Uterus (tissue), 4 donors: Measurements from ENCODE around the gene STK32C. TPM values are rescaled to one million over a fixed set of nuclear protein-coding genes. Genes with fewer than 3 reads are reported as not detected.
"Not testable (repeated sequence)": the region's sequence is repeated elsewhere in the genome, so short reads cannot be mapped to it uniquely, and the experiment has no call there.

ENCODE experiments used
- DNase-seq, 2 donors: peaks; one replicate each; pipeline ENCODE4 v3.0.0-alpha.2; 2019 to 2020
- H3K27ac ChIP-seq, 2 donors: fragments of 200-600 bp; sonication (generic); 1 replicate in 1 of 2; 2 replicates in 1 of 2; pipeline ENCODE4 v1.5.1; 2016 to 2018
- H3K27me3 ChIP-seq, 2 donors: fragments of 200-600 bp; sonication (generic); one replicate each; pipeline ENCODE4 v1.5.1; 2018 to 2019; ENCODE audit warnings: control low read depth in 1 of 2
- H3K36me3 ChIP-seq, 2 donors: fragments of 200-600 bp; sonication (generic); one replicate each; pipeline ENCODE4 v1.5.1; 2019; ENCODE audit warnings: control low read depth in 1 of 2
- H3K4me1 ChIP-seq, 2 donors: fragments of 200-600 bp; sonication (generic); one replicate each; pipeline ENCODE4 v1.5.1; 2018 to 2019; ENCODE audit warnings: control low read depth in 1 of 2
- H3K4me3 ChIP-seq, 2 donors: fragments of 200-600 bp; sonication (generic); 1 replicate in 1 of 2; 2 replicates in 1 of 2; pipeline ENCODE4 v1.5.1; 2018 to 2019; ENCODE audit warnings: mild to moderate bottlenecking in 1 of 2
- H3K9me3 ChIP-seq, 2 donors: fragments of 200-600 bp; sonication (generic); one replicate each; pipeline ENCODE4 v1.5.1; 2019; ENCODE audit warnings: control low read depth in 1 of 2
- POLR2A ChIP-seq, 2 donors: fragments of 450-650 bp; IDR thresholded peaks; one replicate each; pipeline ENCODE4 v1.6.1; 2016; ENCODE audit warnings: antibody characterized with exemption in 2 of 2, mild to moderate bottlenecking in 1 of 2, moderate library complexity in 1 of 2
- intact Hi-C: fragments of 100-400 bp; cut with DNase I; formaldehyde crosslinking; loops from one replicate; pipeline ENCODE4 v1.15.1; 2023; ENCODE audit warnings: low total_unique reads
- total RNA-seq, 4 donors: library from RNA; depleted of rRNA in 3 of 4; stranded (reverse); fragments of >200 nt in 3 of 4; gene quantifications; one replicate each; pipeline versions ENCODE4 v1.1.0 to v1.2.4, GENCODE V29; 2014 to 2023
- TF ChIP-seq, protein P1 (sequence below), 4 experiments: fragments of 200-600 bp in 2 of 4; fragments of 450-650 bp in 2 of 4; sonication (generic) in 2 of 4; IDR thresholded peaks; one replicate each; pipeline ENCODE4 v1.5.1; 2016 to 2019; ENCODE audit warnings: antibody characterized with exemption in 4 of 4, mild to moderate bottlenecking in 2 of 4, moderate library complexity in 1 of 4
- donor health status: DM: yes; HTN: yes; CAD: no.

STK32C gene
- total RNA-seq, 4 donors from 2014 or later: 0.51 to 17.2 (median 3.2) TPM

DNA sequence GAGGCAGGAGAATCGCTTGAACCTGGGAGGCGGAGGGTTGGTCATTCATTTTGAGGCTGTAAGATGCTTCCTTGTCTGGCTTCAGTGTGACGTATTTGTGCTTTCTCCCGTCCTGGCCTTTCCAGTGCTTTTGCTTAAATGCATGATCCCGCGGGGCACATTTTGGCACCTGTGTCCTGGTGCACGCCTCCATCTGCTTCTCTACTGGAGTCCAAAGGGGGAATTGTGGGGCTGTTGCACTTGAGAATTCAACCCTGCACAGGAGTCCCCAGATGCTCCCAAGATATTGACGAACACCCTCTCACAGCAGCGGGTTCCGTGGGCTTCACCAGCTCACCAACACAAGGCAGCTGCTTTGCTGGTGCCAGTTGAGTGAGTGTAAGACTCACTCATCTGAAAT, 14.0 kb upstream of the STK32C start:
- Histone ChIP-seq H3K4me3 (no peak overlapping the region), H3K4me1 (no peaks in the 10 kb centered on the region), H3K27me3 (no peaks in the 10 kb centered on the region), H3K27ac (no peak overlapping the region), H3K36me3 (no peaks in the 10 kb centered on the region), H3K9me3 (no peaks in the 10 kb centered on the region)
- TF ChIP-seq, protein P1, sequence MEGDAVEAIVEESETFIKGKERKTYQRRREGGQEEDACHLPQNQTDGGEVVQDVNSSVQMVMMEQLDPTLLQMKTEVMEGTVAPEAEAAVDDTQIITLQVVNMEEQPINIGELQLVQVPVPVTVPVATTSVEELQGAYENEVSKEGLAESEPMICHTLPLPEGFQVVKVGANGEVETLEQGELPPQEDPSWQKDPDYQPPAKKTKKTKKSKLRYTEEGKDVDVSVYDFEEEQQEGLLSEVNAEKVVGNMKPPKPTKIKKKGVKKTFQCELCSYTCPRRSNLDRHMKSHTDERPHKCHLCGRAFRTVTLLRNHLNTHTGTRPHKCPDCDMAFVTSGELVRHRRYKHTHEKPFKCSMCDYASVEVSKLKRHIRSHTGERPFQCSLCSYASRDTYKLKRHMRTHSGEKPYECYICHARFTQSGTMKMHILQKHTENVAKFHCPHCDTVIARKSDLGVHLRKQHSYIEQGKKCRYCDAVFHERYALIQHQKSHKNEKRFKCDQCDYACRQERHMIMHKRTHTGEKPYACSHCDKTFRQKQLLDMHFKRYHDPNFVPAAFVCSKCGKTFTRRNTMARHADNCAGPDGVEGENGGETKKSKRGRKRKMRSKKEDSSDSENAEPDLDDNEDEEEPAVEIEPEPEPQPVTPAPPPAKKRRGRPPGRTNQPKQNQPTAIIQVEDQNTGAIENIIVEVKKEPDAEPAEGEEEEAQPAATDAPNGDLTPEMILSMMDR (IDR thresholded peaks at IDR 0.05): no peak
- no peak for TF ChIP-seq POLR2A (IDR thresholded peaks at IDR 0.05)
- no peak for DNase-seq
- intact Hi-C loops: no loop called here

GRCh38 chr10:132320654-132321469, 13.1 kb upstream of the STK32C start:
- no peaks in the 10 kb centered on the region for H3K9me3 ChIP-seq
- intact Hi-C loops: no loop called here
- H3K36me3 ChIP-seq: no peaks in the 10 kb centered on the region
- H3K27ac ChIP-seq: no peak overlapping the region
- H3K4me3 ChIP-seq: no peak overlapping the region
- DNase-seq: no peak
- H3K4me1 ChIP-seq: no peaks in the 10 kb centered on the region
- H3K27me3 ChIP-seq: no peaks in the 10 kb centered on the region
- TF ChIP-seq, protein P1 (IDR thresholded peaks at IDR 0.05): no peak
- no peak for TF ChIP-seq POLR2A (IDR thresholded peaks at IDR 0.05)

DNA sequence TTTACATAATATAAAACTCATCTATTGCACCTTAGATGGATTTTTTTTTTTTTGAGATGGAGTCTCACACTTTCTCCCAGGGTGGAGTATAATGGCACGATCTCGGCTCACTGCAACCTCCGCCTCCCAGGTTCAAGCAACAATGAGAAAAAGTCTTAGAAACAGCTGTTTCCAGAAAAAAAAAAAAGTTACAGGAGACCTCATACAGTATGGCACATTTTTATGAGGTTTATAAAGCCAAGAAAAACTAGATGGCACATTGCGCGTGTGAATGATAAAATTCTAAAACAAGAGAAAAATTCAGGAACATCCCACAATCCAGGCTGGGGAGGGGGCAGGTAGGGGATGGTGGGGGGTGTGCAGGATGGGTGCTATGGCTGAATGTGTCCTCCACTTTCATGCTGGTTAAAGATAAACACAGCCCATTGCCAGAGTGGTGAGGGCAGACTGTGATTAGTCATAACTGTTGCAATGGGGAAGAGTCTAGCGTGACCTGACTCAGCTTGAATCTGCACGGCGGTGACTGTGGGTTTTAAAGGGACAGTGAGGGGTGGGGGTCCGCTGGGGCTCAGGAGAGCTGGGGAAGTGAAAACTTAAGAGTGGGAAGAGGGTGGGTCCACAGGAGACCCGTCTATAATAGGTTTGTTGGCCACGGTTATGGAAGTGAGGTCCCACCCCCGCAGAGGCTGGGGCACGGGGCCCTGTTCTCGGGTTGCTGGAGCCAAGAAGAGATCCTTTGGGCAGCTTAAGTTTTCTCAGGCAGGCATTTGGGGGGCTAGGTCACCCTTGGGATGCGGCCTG, 12.3 kb upstream of the STK32C start:
- H3K27me3 ChIP-seq: no peaks in the 10 kb centered on the region
- no peaks in the 10 kb centered on the region for H3K4me1 ChIP-seq
- H3K36me3 ChIP-seq: no peaks in the 10 kb centered on the region
- no peak for DNase-seq
- no peaks in the 10 kb centered on the region for H3K9me3 ChIP-seq
- intact Hi-C loops: no loop called here
- TF ChIP-seq, protein P1 (IDR thresholded peaks at IDR 0.05): no peak
- TF ChIP-seq POLR2A (IDR thresholded peaks at IDR 0.05): no peak
- no peak overlapping the region for H3K27ac ChIP-seq
- H3K4me3 ChIP-seq: no peak overlapping the region

GRCh38 chr10:132317477-132317876, 9.7 kb upstream of the STK32C start:
- H3K4me3 ChIP-seq, H3K9me3 ChIP-seq, H3K36me3 ChIP-seq, H3K27ac ChIP-seq, H3K27me3 ChIP-seq, H3K4me1 ChIP-seq, DNase-seq, intact Hi-C loops: not testable (repeated sequence)

DNA sequence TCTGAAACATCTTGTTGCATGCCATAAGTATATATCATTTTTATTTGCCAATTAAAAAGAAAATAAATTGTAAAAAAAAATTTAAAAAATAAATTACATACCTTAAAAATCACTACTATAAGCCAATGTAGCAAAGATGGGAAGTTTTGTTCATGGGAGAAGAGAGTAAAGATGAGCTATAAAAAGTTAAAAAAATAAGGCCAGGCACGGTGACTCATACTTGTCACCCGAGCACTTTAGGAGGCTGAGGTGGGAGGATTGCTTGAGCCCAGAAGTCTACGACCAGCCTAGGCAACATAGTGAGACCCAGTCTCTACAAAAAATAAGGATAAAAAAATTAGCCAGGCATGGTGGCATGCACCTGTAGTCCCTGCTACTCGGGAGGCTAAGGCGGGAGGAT, 8.4 kb upstream of the STK32C start:
- TF ChIP-seq POLR2A (IDR thresholded peaks at IDR 0.05): no peak
- TF ChIP-seq, protein P1 (IDR thresholded peaks at IDR 0.05): no peak
- Histone ChIP-seq H3K9me3 (no peaks in the 10 kb centered on the region), H3K4me3 (no peak overlapping the region), H3K36me3 (no peaks in the 10 kb centered on the region), H3K4me1 (no peaks in the 10 kb centered on the region), H3K27me3 (no peaks in the 10 kb centered on the region), H3K27ac (no peak overlapping the region)
- no peak for DNase-seq
- intact Hi-C loops: no loop called here

- H3K36me3 ChIP-seq, H3K27me3 ChIP-seq, H3K9me3 ChIP-seq, DNase-seq, H3K27ac ChIP-seq, H3K4me1 ChIP-seq, intact Hi-C loops, H3K4me3 ChIP-seq: not testable (repeated sequence)
Observed at GRCh38 chr10:132314881-132315280, 7.1 kb upstream of the STK32C start.
